Endothelial cell of umbilical vein (primary cell): ENCODE measurements around the gene PRDM16. TPM values are rescaled to one million over a fixed set of nuclear protein-coding genes. Genes with fewer than 3 reads are reported as not detected.

ENCODE experiments used
- BruUV-seq: library from RNA; stranded (reverse); fragments of 400-500 nt; replicated peaks from 2 replicates; lab custom pipeline; 2021; lab: Mats Ljungman, UMichigan
- CTCF ChIA-PET: fragments of 300-600, 350-600 bp; sonication (Branson Sonifier 250); formaldehyde crosslinking; loops from one replicate; lab custom pipeline; 2021; ENCODE audit warnings: antibody characterized with exemption, inconsistent platforms; lab: Charles Lee
- POLR2A ChIA-PET: fragments of 300-600, 350-600 bp; sonication (Branson Sonifier 250); formaldehyde crosslinking; loops from one replicate; lab custom pipeline; 2021; ENCODE audit warnings: antibody characterized with exemption, inconsistent platforms; lab: Charles Lee
- DNase-seq: peaks from one replicate; pipeline ENCODE4 v3.0.0-alpha.2; 2011; ENCODE audit warnings: low read depth, low spot score
- FAIRE-seq: peaks from 2 replicates; lab custom pipeline; 2011; peaks lifted over from hg19 to GRCh38; lab: Jason Lieb, UNC
- H2AFZ ChIP-seq: 2 replicates; pipeline ENCODE4 v1.6.0; 2012; ENCODE audit warnings: low read depth, low read length, control low read depth, inconsistent platforms
- H3K27ac ChIP-seq: 2 replicates; pipeline ENCODE4 v1.5.1; 2011; ENCODE audit warnings: low read depth, mild to moderate bottlenecking, control low read depth, low read length, moderate library complexity; ENCODE audit not compliant: insufficient read depth
- H3K27me3 ChIP-seq, 2 experiments: 2 replicates each; pipeline versions ENCODE4 v1.6.0 to v1.6.1; 2011; ENCODE audit warnings: low read length in 2 of 2, mixed read lengths in 1 of 2; ENCODE audit not compliant: control insufficient read depth in 2 of 2, insufficient read depth in 2 of 2
- H3K36me3 ChIP-seq, 2 experiments: 2 replicates in 1 of 2; 3 replicates in 1 of 2; pipeline ENCODE4 v1.5.1; 2011; ENCODE audit warnings: low read length in 2 of 2, mild to moderate bottlenecking in 1 of 2, moderate library complexity in 1 of 2; ENCODE audit not compliant: control insufficient read depth in 2 of 2, insufficient read depth in 2 of 2; ENCODE audit errors: extremely low read depth in 1 of 2
- H3K4me1 ChIP-seq: 3 replicates; pipeline ENCODE4 v1.5.1; 2011; ENCODE audit warnings: mild to moderate bottlenecking, low read length; ENCODE audit not compliant: control insufficient read depth, insufficient read depth; ENCODE audit errors: extremely low read depth
- H3K4me2 ChIP-seq: 2 replicates; pipeline ENCODE4 v1.6.1; 2011; ENCODE audit warnings: low read length, control low read depth, mixed read lengths; ENCODE audit not compliant: insufficient read depth
- H3K4me3 ChIP-seq, 3 experiments: fragments of 200-600 bp in 1 of 3; sonication (generic), shearing (Covaris generic) in 1 of 3; replicated peaks in 1 of 3; 2 replicates each; pipeline ENCODE4 v1.5.1; 2011 to 2016; ENCODE audit warnings: control low read depth in 3 of 3, low read length in 3 of 3, mild to moderate bottlenecking in 2 of 3, inconsistent platforms in 1 of 3, low read depth in 1 of 3, moderate library complexity in 1 of 3; ENCODE audit not compliant: insufficient read depth in 1 of 3
- H3K79me2 ChIP-seq: 2 replicates; pipeline ENCODE4 v1.6.0; 2012; ENCODE audit warnings: low read length, inconsistent platforms; ENCODE audit not compliant: control insufficient read depth, insufficient read depth
- H3K9ac ChIP-seq: replicated peaks from 2 replicates; pipeline ENCODE3; 2011; ENCODE audit warnings: low read length, control low read depth; ENCODE audit not compliant: insufficient read depth; ENCODE audit errors: extremely low read depth
- H3K9me1 ChIP-seq: replicated peaks from 3 replicates; pipeline ENCODE4 v1.6.0; 2011; ENCODE audit warnings: mild to moderate bottlenecking, low read length; ENCODE audit not compliant: control insufficient read depth, insufficient read depth; ENCODE audit errors: extremely low read depth
- H3K9me3 ChIP-seq: replicated peaks from 2 replicates; pipeline ENCODE4 v1.5.1; 2012; ENCODE audit warnings: low read length, inconsistent platforms; ENCODE audit not compliant: control insufficient read depth, insufficient read depth
- H4K20me1 ChIP-seq: replicated peaks from 2 replicates; pipeline ENCODE3; 2011; ENCODE audit warnings: mild to moderate bottlenecking, low read length; ENCODE audit not compliant: control insufficient read depth, insufficient read depth; ENCODE audit errors: extremely low read depth
- EZH2 ChIP-seq: IDR thresholded peaks from 2 replicates; pipeline ENCODE4 v1.6.1; 2012; ENCODE audit warnings: borderline replicate concordance, low read depth, mild to moderate bottlenecking, moderate library complexity, low read length, inconsistent platforms; ENCODE audit not compliant: severe bottlenecking
- FOS ChIP-seq: IDR thresholded peaks from 2 replicates; pipeline ENCODE4 v1.6.1; 2011; ENCODE audit warnings: mild to moderate bottlenecking, low read length, moderate library complexity, borderline replicate concordance; ENCODE audit not compliant: insufficient read depth
- GATA2 ChIP-seq: IDR thresholded peaks from 2 replicates; pipeline ENCODE4 v1.7.0; 2011; ENCODE audit warnings: low read depth, mild to moderate bottlenecking, moderate library complexity, mixed read lengths, low read length; ENCODE audit not compliant: insufficient read length, insufficient read depth
- JUN ChIP-seq: IDR thresholded peaks from 2 replicates; pipeline ENCODE4 v1.6.1; 2011; ENCODE audit warnings: borderline replicate concordance, low read depth; ENCODE audit not compliant: insufficient read length, insufficient read depth
- POLR2A ChIP-seq: IDR thresholded peaks from 2 replicates; pipeline ENCODE4 v1.6.1; 2012; ENCODE audit warnings: low read depth, mild to moderate bottlenecking, control low read depth, low read length
- dilution Hi-C: fragments of 300-500 bp; cut with MboI; formaldehyde crosslinking; loops from one replicate; pipeline ENCODE4 v1.15.0; 2019; ENCODE audit warnings: low sequenced_read_pairs; ENCODE audit not compliant: extremely low pct_ligation_motif_present
- intact Hi-C: fragments of 100-400 bp; cut with micrococcal nuclease; formaldehyde crosslinking; loops from one replicate; pipeline ENCODE4 v1.10.0; 2022
- polyA plus RNA-seq, 4 experiments: library from polyadenylated mRNA; depleted of rRNA in 3 of 4; stranded (reverse) in 3 of 4; unstranded in 1 of 4; fragments of >200 nt; gene quantifications; 2 replicates each; pipeline versions ENCODE4 v1.2.1 to v1.2.3, GENCODE V29; 2011 to 2012; ENCODE audit warnings: missing spikeins in 1 of 4
- total RNA-seq: library from RNA; stranded (reverse); gene quantifications from 2 replicates; pipeline ENCODE4 v1.2.3, GENCODE V29; 2021
- TF ChIP-seq, protein P1 (sequence below): IDR thresholded peaks from 2 replicates; pipeline ENCODE4 v1.6.1; 2011; ENCODE audit not compliant: insufficient read depth, insufficient read length

The PRDM16 gene
- total and polyA plus RNA-seq, 2 donors (not counting 3 experiments of a cell fraction or from before 2014, with no cell fraction given): not detected

DNA sequence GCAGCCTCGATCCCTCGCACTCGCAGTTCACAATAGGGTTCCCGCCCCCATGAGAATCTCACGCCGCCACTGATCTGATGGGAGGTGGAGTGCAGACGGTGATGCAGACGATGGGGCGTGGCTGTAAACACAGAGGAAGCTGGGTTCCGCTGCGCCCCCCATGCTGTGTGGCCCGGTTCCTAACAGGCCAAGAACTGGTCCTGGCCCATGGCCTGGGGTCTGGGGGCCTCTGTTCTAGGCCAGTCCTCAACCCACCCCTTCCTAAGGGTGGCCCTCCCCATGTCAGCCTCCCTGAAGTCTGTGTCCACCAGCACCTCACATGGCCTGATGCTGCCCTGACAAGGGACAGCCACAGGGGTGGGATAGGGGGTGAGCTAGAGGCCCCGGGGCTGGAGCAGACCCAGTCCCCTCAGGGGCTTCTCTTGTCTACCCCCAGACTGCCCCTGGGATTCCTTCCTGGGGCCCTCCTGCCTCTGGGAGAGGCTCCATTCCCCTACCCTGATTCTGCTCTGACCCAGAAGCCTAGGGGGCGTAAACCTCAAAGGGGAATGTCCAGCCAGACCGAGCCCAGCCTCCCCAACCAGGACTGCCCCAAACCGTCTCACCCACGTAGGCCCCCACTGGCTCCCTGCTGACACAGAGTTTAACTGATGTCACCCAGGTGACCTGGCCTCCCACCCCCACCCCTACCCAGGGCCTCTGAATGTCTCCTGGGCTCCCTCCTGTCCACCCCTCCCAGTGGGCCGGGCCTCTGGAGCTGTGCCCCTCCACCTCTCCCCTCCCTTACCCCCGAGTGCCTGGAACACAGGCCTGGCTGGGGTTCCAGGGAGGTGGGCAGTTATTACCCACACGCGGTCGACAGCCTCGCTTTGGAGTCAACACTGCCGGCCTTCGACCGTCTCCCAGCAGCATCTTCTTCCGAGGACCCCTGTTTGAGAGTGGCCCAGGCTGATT is 370.6 kb downstream of the PRDM16 start:
- no peak overlapping the region for H2AFZ ChIP-seq
- dilution Hi-C loops: no loop called here
- ChIA-PET POLR2A (no interaction called here), CTCF (no interaction called here)
- no peak overlapping the region for H3K27ac ChIP-seq
- no peaks in the 10 kb centered on the region for H3K79me2 ChIP-seq
- BruUV-seq: no TSS peak
- H4K20me1 ChIP-seq: no peaks in the 10 kb centered on the region
- H3K27me3 ChIP-seq: peaks cover 2% of the 10 kb centered on the region in 2 experiments
- no peaks in the 10 kb centered on the region for H3K9me1 ChIP-seq
- no peak overlapping the region for H3K9ac ChIP-seq
- no peaks in the 10 kb centered on the region for H3K4me1 ChIP-seq
- TF ChIP-seq POLR2A (no peak), GATA2 (no peak), FOS (no peak), EZH2 (no peak)
- TF ChIP-seq, protein P1, sequence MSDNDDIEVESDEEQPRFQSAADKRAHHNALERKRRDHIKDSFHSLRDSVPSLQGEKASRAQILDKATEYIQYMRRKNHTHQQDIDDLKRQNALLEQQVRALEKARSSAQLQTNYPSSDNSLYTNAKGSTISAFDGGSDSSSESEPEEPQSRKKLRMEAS: no peak
- H3K36me3 ChIP-seq: no peaks in the 10 kb centered on the region
- no peaks in the 10 kb centered on the region for H3K9me3 ChIP-seq
- intact Hi-C loops: no loop called here
- FAIRE-seq (no peak), DNase-seq (no peak)
- H3K4me3 ChIP-seq: no peak overlapping the region
- H3K4me2 ChIP-seq: no peak overlapping the region

DNA sequence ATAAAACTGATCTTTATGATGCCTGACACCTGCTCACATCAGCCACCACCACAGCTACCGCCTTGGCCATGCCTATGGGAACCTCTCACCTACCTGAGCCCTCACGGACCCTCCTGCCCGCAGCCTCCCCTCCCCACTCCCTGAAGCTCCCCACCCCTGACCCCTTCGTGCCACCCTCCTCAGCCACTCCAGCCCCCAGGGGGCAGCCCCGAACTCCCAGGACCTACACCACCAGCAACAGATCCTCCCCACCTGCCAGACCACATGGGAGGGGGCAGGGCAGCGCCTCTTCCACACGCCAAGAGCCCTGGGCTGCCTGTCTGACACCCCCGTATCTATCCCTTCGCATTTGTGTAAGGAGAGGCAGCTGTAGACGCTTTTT is 371.3 kb downstream of the PRDM16 start:
- Histone ChIP-seq H3K27ac (no peak overlapping the region), H3K79me2 (no peaks in the 10 kb centered on the region), H3K9me1 (no peaks in the 10 kb centered on the region), H3K4me3 (no peak overlapping the region), H4K20me1 (no peaks in the 10 kb centered on the region), H3K4me1 (no peaks in the 10 kb centered on the region), H3K9ac (no peak overlapping the region), H3K4me2 (no peak overlapping the region), H2AFZ (no peak overlapping the region), H3K27me3 (peaks cover 2% of the 10 kb centered on the region in 2 experiments), H3K9me3 (no peaks in the 10 kb centered on the region), H3K36me3 (no peaks in the 10 kb centered on the region)
- TF ChIP-seq JUN: no peak
- dilution Hi-C loops: no loop called here
- no TSS peak for BruUV-seq
- ChIA-PET POLR2A (no interaction called here), CTCF (no interaction called here)
- no peak for DNase-seq
- no peak for FAIRE-seq
- intact Hi-C loops: no loop called here
